ENCODE measurements around the gene GPR183. TPM values are rescaled to one million over a fixed set of nuclear protein-coding genes. Genes with fewer than 3 reads are reported as not detected.

GPR183 gene
- total RNA-seq, 1 donor from 2014 or later: 1.1 TPM

- intact Hi-C loops (cut with DNase I): no loop called here
- no peak for DNase-seq (ENCODE audit: low spot score)
Measured at GRCh38 chr13:99340638-99341037, 33.4 kb upstream of the GPR183 start.

GRCh38 chr13:99339736-99340397, 32.7 kb upstream of the GPR183 start:
- DNase-seq (ENCODE audit: low spot score): no peak
- intact Hi-C loops (cut with DNase I): no loop called here

GRCh38 chr13:99339230-99339721, 32.1 kb upstream of the GPR183 start:
- no peak for DNase-seq (ENCODE audit: low spot score)
- intact Hi-C loops (cut with DNase I): no loop called here

- intact Hi-C loops (cut with DNase I): no loop called here
- DNase-seq (ENCODE audit: low spot score): no peak
Measured at GRCh38 chr13:99335603-99336002, 28.4 kb upstream of the GPR183 start.

- intact Hi-C loops (cut with DNase I): no loop called here
- no peak for DNase-seq (ENCODE audit: low spot score)
Measured at GRCh38 chr13:99335087-99335486, 27.9 kb upstream of the GPR183 start.

- DNase-seq (ENCODE audit: low spot score): no peak
- intact Hi-C loops (cut with DNase I): no loop called here
Measured at GRCh38 chr13:99334221-99334620, 27.0 kb upstream of the GPR183 start.

- DNase-seq (ENCODE audit: low spot score): no peak
- intact Hi-C loops (cut with DNase I): no loop called here
Measured at GRCh38 chr13:99332456-99332855, 25.3 kb upstream of the GPR183 start.

- DNase-seq (ENCODE audit: low spot score): no peak
- intact Hi-C loops (cut with DNase I): no loop called here
Measured at GRCh38 chr13:99331881-99332293, 24.7 kb upstream of the GPR183 start.

- intact Hi-C loops (cut with DNase I): no loop called here
- DNase-seq (ENCODE audit: low spot score): no peak
Measured at GRCh38 chr13:99330942-99331341, 23.7 kb upstream of the GPR183 start.

GRCh38 chr13:99329477-99329876, 22.3 kb upstream of the GPR183 start:
- intact Hi-C loops (cut with DNase I): no loop called here

GRCh38 chr13:99327761-99328160, 20.6 kb upstream of the GPR183 start:
- intact Hi-C loops (cut with DNase I): no loop called here
- no peak for DNase-seq (ENCODE audit: low spot score)

More at GRCh38 chr13:99329477-99329876, 22.3 kb upstream of the GPR183 start:
- no peak for DNase-seq (ENCODE audit: low spot score)

- DNase-seq (ENCODE audit: low spot score): no peak
- intact Hi-C loops (cut with DNase I): no loop called here
Measured at GRCh38 chr13:99327126-99327525, 19.9 kb upstream of the GPR183 start.

GRCh38 chr13:99326012-99326411, 18.8 kb upstream of the GPR183 start:
- no peak for DNase-seq (ENCODE audit: low spot score)
- intact Hi-C loops (cut with DNase I): no loop called here

GRCh38 chr13:99323488-99323887, 16.3 kb upstream of the GPR183 start:
- no peak for DNase-seq (ENCODE audit: low spot score)
- intact Hi-C loops (cut with DNase I): no loop called here

GRCh38 chr13:99322297-99323103, 15.3 kb upstream of the GPR183 start:
- intact Hi-C loops (cut with DNase I): no loop called here

GRCh38 chr13:99321709-99322108, 14.5 kb upstream of the GPR183 start:
- no peak for DNase-seq (ENCODE audit: low spot score)
- intact Hi-C loops (cut with DNase I): no loop called here

More at GRCh38 chr13:99322297-99323103, 15.3 kb upstream of the GPR183 start:
- DNase-seq (ENCODE audit: low spot score): no peak

- DNase-seq (ENCODE audit: low spot score): no peak
Measured at GRCh38 chr13:99320693-99321481, 13.7 kb upstream of the GPR183 start.

GRCh38 chr13:99316657-99317256, 9.6 kb upstream of the GPR183 start:
- intact Hi-C loops (cut with DNase I): no loop called here
- no peak for DNase-seq (ENCODE audit: low spot score)

More at GRCh38 chr13:99320693-99321481, 13.7 kb upstream of the GPR183 start:
- intact Hi-C loops (cut with DNase I): no loop called here

GRCh38 chr13:99316224-99316623, 9.0 kb upstream of the GPR183 start:
- no peak for DNase-seq (ENCODE audit: low spot score)
- intact Hi-C loops (cut with DNase I): no loop called here

GRCh38 chr13:99315186-99315585, 8.0 kb upstream of the GPR183 start:
- intact Hi-C loops (cut with DNase I): no loop called here
- DNase-seq (ENCODE audit: low spot score): no peak

Data from cardiac septum (tissue), 1 donor.